ENCODE data around the gene TMEM170B.
"Not testable (repeated sequence)": the region's sequence is repeated elsewhere in the genome, so short reads cannot be mapped to it uniquely, and the experiment has no call there.

DNA sequence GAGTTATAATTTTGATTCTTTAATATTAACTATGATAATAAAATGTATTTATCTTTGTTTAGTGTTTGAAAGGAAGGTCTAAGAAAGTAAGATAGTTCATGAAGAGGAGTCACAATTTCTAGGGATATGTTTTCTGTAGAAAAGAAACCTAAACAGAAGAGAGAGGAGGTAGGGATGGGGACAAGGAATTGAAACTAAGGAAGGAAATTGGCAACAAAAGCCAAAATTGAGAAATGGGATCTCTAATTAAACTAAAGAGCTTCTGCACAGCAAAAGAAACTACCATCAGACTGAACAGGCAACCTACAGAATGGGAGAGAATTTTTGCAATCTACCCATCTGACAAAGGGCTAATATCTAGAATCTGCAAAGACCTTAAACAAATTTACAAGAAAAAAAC, 10.3 kb downstream of the TMEM170B start:
- not testable (repeated sequence) for TF ChIP-seq POLR2A (IDR thresholded peaks at IDR 0.05); CTCF (IDR thresholded peaks at IDR 0.05 in 4 of 5, conservative IDR thresholded peaks at IDR 0.05 in 1 of 5)

Measured in gastrocnemius medialis (tissue), 4 donors.